GM12878 (cell line): ENCODE results near the gene DDX10. TPM values are rescaled to one million over a fixed set of nuclear protein-coding genes. Genes with fewer than 3 reads are reported as not detected.

ENCODE experiments used
- ATAC-seq: fragments of 200-7000 bp; cut with Tn5 transposase; 3 replicates; pipeline ENCODE4 v1.9.1; 2020; ENCODE audit warnings: mild to moderate bottlenecking, moderate library complexity
- BruUV-seq: library from RNA; stranded (reverse); fragments of 400-500 nt; replicated peaks from 2 replicates; lab custom pipeline; 2021; lab: Mats Ljungman, UMichigan
- CTCF ChIA-PET: fragments of 300-600 bp; sonication (Branson Sonifier 250); formaldehyde crosslinking; extraction: SDS; loops from one replicate; lab custom pipeline; 2021; ENCODE audit warnings: inconsistent platforms; lab: Yijun Ruan, JAX
- POLR2A ChIA-PET: fragments of 350-600 bp; formaldehyde crosslinking; extraction: SDS; loops from one replicate; lab custom pipeline; 2021; ENCODE audit warnings: inconsistent platforms; lab: Charles Lee
- RAD21 ChIA-PET: fragments of 300-600 bp; sonication (Branson Sonifier 250); formaldehyde crosslinking; loops from one replicate; lab custom pipeline; 2023; ENCODE audit warnings: antibody characterized with exemption; ENCODE audit not compliant: unreplicated experiment; lab: Charles Lee
- SMC1A ChIA-PET: fragments of 300-600 bp; sonication (Branson Sonifier 250); formaldehyde crosslinking; loops from one replicate; lab custom pipeline; 2023; ENCODE audit not compliant: unreplicated experiment, uncharacterized antibody; lab: Charles Lee
- DNase-seq: peaks from one replicate; pipeline ENCODE4 v3.0.0-alpha.2; 2011; ENCODE audit warnings: low read depth, low spot score
- FAIRE-seq: peaks from 3 replicates; lab custom pipeline; 2011; peaks lifted over from hg19 to GRCh38; lab: Jason Lieb, UNC
- H2AFZ ChIP-seq: 2 replicates; pipeline ENCODE4 v1.6.0; 2011; ENCODE audit warnings: low read depth, low read length, control low read depth; ENCODE audit not compliant: control insufficient read depth
- H3K27ac ChIP-seq: 2 replicates; pipeline ENCODE4 v1.5.1; 2011; ENCODE audit warnings: control low read depth; ENCODE audit not compliant: control insufficient read depth, insufficient read depth
- H3K27me3 ChIP-seq, 2 experiments: replicated peaks in 1 of 2; 2 replicates each; pipeline versions ENCODE4 v1.6.0 to v1.6.1; 2011; ENCODE audit warnings: low read length in 1 of 2; ENCODE audit not compliant: control insufficient read depth in 2 of 2, insufficient read depth in 2 of 2
- H3K36me3 ChIP-seq, 2 experiments: 2 replicates each; pipeline ENCODE4 v1.5.1; 2011; ENCODE audit warnings: low read length in 1 of 2; ENCODE audit not compliant: control insufficient read depth in 2 of 2, insufficient read depth in 2 of 2
- H3K4me1 ChIP-seq: 2 replicates; pipeline ENCODE4 v1.6.1; 2011; ENCODE audit warnings: mild to moderate bottlenecking, low read length, moderate library complexity, mixed read lengths; ENCODE audit not compliant: control insufficient read depth, insufficient read depth
- H3K4me2 ChIP-seq: 2 replicates; pipeline ENCODE4 v1.6.0; 2011; ENCODE audit warnings: control low read depth; ENCODE audit not compliant: control insufficient read depth, insufficient read depth
- H3K4me3 ChIP-seq: fragments of 200-600 bp; sonication (generic); 2 replicates; pipeline ENCODE4 v1.5.1; 2016
- H3K79me2 ChIP-seq: 2 replicates; pipeline ENCODE4 v1.6.0; 2011; ENCODE audit warnings: low read length; ENCODE audit not compliant: control insufficient read depth, insufficient read depth
- H3K9ac ChIP-seq: 2 replicates; pipeline ENCODE4 v1.8.0; 2011; ENCODE audit warnings: low read length, control low read depth, mixed read lengths; ENCODE audit not compliant: control insufficient read depth, insufficient read depth
- H3K9me3 ChIP-seq: replicated peaks from 3 replicates; pipeline ENCODE4 v1.5.1; 2011; ENCODE audit warnings: mild to moderate bottlenecking, low read length; ENCODE audit not compliant: control insufficient read depth, insufficient read depth
- H4K20me1 ChIP-seq: 2 replicates; pipeline ENCODE4 v1.6.0; 2011; ENCODE audit not compliant: control insufficient read depth, insufficient read depth
- FOXM1 ChIP-seq: IDR thresholded peaks from 2 replicates; pipeline ENCODE4 v1.6.1; 2012; ENCODE audit warnings: low read depth, mild to moderate bottlenecking, inconsistent platforms, low read length, moderate library complexity
- HCFC1 ChIP-seq: fragments of 150-350 bp; IDR thresholded peaks from 2 replicates; pipeline ENCODE4 v1.6.1; 2014; ENCODE audit warnings: low read length
- HDAC2 ChIP-seq: fragments of 200-600 bp; sonication (generic); IDR thresholded peaks from 2 replicates; pipeline ENCODE4 v1.6.1; 2017
- IKZF1 ChIP-seq: fragments of 450-650 bp; conservative IDR thresholded peaks from 2 replicates; pipeline ENCODE4 v1.6.1; 2017; ENCODE audit warnings: antibody characterized with exemption, mild to moderate bottlenecking
- NFYB ChIP-seq: IDR thresholded peaks from 2 replicates; pipeline ENCODE4 v1.6.1; 2011; ENCODE audit warnings: low read depth, mild to moderate bottlenecking, low read length, improper control_type of control experiment, moderate library complexity; ENCODE audit not compliant: insufficient read depth
- POU2F2 ChIP-seq: IDR thresholded peaks from 3 replicates; pipeline ENCODE4 v1.6.1; 2011; ENCODE audit warnings: low read depth, mild to moderate bottlenecking, low read length, borderline replicate concordance
- RFX5 ChIP-seq: IDR thresholded peaks from 2 replicates; pipeline ENCODE4 v1.6.1; 2011; ENCODE audit warnings: low read depth, low read length, improper control_type of control experiment
- RUNX3 ChIP-seq: IDR thresholded peaks from 2 replicates; pipeline ENCODE4 v1.6.1; 2012; ENCODE audit warnings: low read length, inconsistent platforms
- SIX5 ChIP-seq: IDR thresholded peaks from 2 replicates; pipeline ENCODE4 v1.6.1; 2011; ENCODE audit warnings: mild to moderate bottlenecking, low read depth, low read length, moderate library complexity; ENCODE audit not compliant: severe bottlenecking
- SMC3 ChIP-seq: IDR thresholded peaks from 2 replicates; pipeline ENCODE4 v1.6.1; 2011; ENCODE audit warnings: low read length, improper control_type of control experiment, borderline replicate concordance
- SUZ12 ChIP-seq: fragments of 200-600 bp; sonication (generic); IDR thresholded peaks from one replicate; pipeline ENCODE4 v1.6.1; 2018; ENCODE audit warnings: antibody characterized with exemption, mild to moderate bottlenecking; ENCODE audit not compliant: unreplicated experiment
- WRNIP1 ChIP-seq: IDR thresholded peaks from 2 replicates; pipeline ENCODE4 v1.6.1; 2011; ENCODE audit warnings: low read depth, low read length, improper control_type of control experiment, borderline replicate concordance
- ZBTB11 ChIP-seq: fragments of 450-650 bp; formaldehyde crosslinking; IDR thresholded peaks from 2 replicates; pipeline ENCODE4 v1.5.0; 2022; ENCODE audit warnings: mild to moderate bottlenecking, missing genetic modification characterization
- ZNF384 ChIP-seq: IDR thresholded peaks from 2 replicates; pipeline ENCODE4 v1.6.1; 2012; ENCODE audit warnings: low read depth, mild to moderate bottlenecking, low read length, improper control_type of control experiment, borderline replicate concordance
- WGBS: methylation state at CpG from one replicate; pipeline ENCODE4 v1.1.6; 2016; ENCODE audit warnings: low lambda C conversion rate; ENCODE audit not compliant: insufficient replicate concordance, insufficient coverage; ENCODE audit errors: missing lambda C conversion rate; 5-methylcytosine and 5-hydroxymethylcytosine counted together
- in situ Hi-C: fragments of 300-500 bp; cut with MboI; formaldehyde crosslinking; loops from 9 replicates; pipeline ENCODE4 v1.14.3; 2018; ENCODE audit warnings: mixed read lengths
- intact Hi-C: fragments of 100-400 bp; cut with micrococcal nuclease; formaldehyde crosslinking; loops from one replicate; pipeline ENCODE4 v1.14.2; 2022; ENCODE audit not compliant: unreplicated experiment
- polyA plus RNA-seq, 11 experiments: library from polyadenylated mRNA; depleted of rRNA in 4 of 11; unstranded in 6 of 11; stranded (reverse) in 5 of 11; fragments of >200 nt; fragmentation: Nextera tagmentation in 4 of 11; fragmentation: Illumina TruSeq in 1 of 11; extraction: Ambion mirVana in 4 of 11; extraction: Trizol in 1 of 11; gene quantifications; 1 replicate in 1 of 11; 2 replicates in 10 of 11; pipeline versions ENCODE4 v1.2.1 to v1.2.3, GENCODE V29; 2011 to 2016; ENCODE audit warnings: inconsistent platforms in 2 of 11, missing spikeins in 2 of 11, low read depth in 1 of 11
- total RNA-seq, 4 experiments: library from RNA; depleted of rRNA in 3 of 4; stranded (reverse); fragments of >200 nt in 3 of 4; fragmentation: Illumina TruSeq in 1 of 4; extraction: Trizol in 1 of 4; gene quantifications; 2 replicates each; pipeline versions ENCODE4 v1.2.1 to v1.2.3, GENCODE V29; 2013 to 2021

Gene DDX10
- total and polyA plus RNA-seq, 10 of the 15 experiments (the other 5 are each of a cell fraction or from before 2014, with no cell fraction given), result 20.9 to 51.5 (median 31.9) TPM

GRCh38 chr11:108804511-108804910 lies 139.6 kb downstream of the DDX10 start:
- H3K79me2 ChIP-seq, result no peaks in the 10 kb centered on the region
- TF ChIP-seq ZNF384 (no peak), RFX5 (no peak), HCFC1 (no peak), SUZ12 (no peak), SIX5 (no peak), SMC3 (no peak), IKZF1 (no peak)
- TF ChIP-seq, all 136 proteins: peak for 0
- Histone ChIP-seq H3K4me2 (no peak overlapping the region), H3K27ac (no peak overlapping the region), H3K27me3 (no peaks in the 10 kb centered on the region), H3K36me3 (no peaks in the 10 kb centered on the region), H3K4me3 (no peak overlapping the region), H4K20me1 (no peaks in the 10 kb centered on the region), H3K9ac (no peak overlapping the region), H2AFZ (no peak overlapping the region), H3K4me1 (no peaks in the 10 kb centered on the region), H3K9me3 (no peaks in the 10 kb centered on the region; the same call in 2 of the 3 replicates)
- POLR2A ChIA-PET, result no interaction called here
- BruUV-seq, result no TSS peak
- FAIRE-seq (no peak), DNase-seq (no peak), ATAC-seq (no peak)
- intact Hi-C loops (no loop called here), in situ Hi-C loops (no loop called here)
- WGBS, result 100% methylated on average over 2 of the region's 2 CpGs
- RAD21 ChIA-PET, result no interaction called here
- SMC1A ChIA-PET, result interaction anchor here (2.2 kb wide), 1 partner anchor 19 kb away, joined by 4 read pairs; no protein-coding TSS in a partner anchor
- CTCF ChIA-PET, result interaction anchor here (0.6 kb wide), 1 partner anchor 897 kb away, joined by 3 read pairs; no protein-coding TSS in a partner anchor

- Histone ChIP-seq H3K4me3 (no peak overlapping the region), H3K9ac (no peak overlapping the region), H3K9me3 (no peaks in the 10 kb centered on the region; the same call in 2 of the 3 replicates), H2AFZ (no peak overlapping the region), H3K4me2 (no peak overlapping the region), H4K20me1 (no peaks in the 10 kb centered on the region), H3K36me3 (no peaks in the 10 kb centered on the region), H3K27me3 (no peaks in the 10 kb centered on the region), H3K27ac (no peak overlapping the region), H3K4me1 (no peaks in the 10 kb centered on the region), H3K79me2 (no peaks in the 10 kb centered on the region)
- ChIA-PET SMC1A (interaction anchor here (0.9 to 2.2 kb wide), 2 partner anchors 9 to 18 kb away, joined by 3 to 4 read pairs; no protein-coding TSS in a partner anchor), RAD21 (no interaction called here), CTCF (no interaction called here), POLR2A (no interaction called here)
- WGBS, result 97% methylated on average over 2 of the region's 2 CpGs
- FAIRE-seq (no peak), DNase-seq (no peak), ATAC-seq (no peak)
- no TSS peak for BruUV-seq
- intact Hi-C loops, result no loop called here
- in situ Hi-C loops, result no loop called here
- TF ChIP-seq ZBTB11 (CRISPR knock-in tag) (no peak), POU2F2 (no peak), FOXM1 (no peak), WRNIP1 (no peak), RUNX3 (no peak), SIX5 (no peak), HDAC2 (no peak), NFYB (no peak)
Measured at GRCh38 chr11:108805030-108805429, 140.2 kb downstream of the DDX10 start.
